NCI-H146 treated with DMSO at 0.1 percent for 48 hours (cell line): ENCODE measurements around the gene LBR.

Experiments used
- DNase-seq: peaks from one replicate; lab custom pipeline; 2025; ENCODE audit not compliant: unreplicated experiment; lab: John Stamatoyannopoulos, UW

Gene LBR

DNA sequence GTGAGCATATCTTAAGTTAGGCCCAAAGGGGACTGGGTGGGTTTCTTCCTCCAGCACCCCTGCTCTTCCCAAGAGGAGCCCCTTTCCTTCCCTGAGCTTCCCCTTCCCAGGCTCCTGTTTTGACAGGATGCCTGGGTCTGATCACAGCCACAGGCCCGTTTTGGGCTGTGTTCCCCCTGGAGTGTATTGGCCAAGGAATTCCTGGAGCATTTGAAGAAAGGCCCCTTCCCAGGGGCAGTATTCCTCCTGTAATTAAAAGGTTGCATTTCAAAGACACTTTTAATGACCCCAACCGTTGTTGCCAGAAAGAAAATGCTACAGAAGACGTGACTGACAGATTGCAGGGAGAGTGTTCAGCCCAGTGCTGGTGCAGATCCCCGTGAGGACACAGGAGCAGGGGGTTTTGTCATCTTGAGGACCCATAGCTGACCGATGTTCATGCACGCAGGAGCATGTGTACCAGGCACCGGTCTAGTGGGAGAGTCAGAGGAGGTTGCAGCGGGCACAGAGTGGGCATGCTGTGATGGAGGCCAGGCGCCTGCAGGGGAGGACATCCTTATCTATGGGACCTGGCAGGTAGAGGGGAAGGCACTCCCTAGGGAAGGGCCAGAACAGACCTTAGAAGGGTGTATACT lies 19.3 kb upstream of the LBR start:
- DNase-seq = no peak

GRCh38 chr1:225446595-225446960 lies 18.7 kb upstream of the LBR start:
- DNase-seq = no peak

DNA sequence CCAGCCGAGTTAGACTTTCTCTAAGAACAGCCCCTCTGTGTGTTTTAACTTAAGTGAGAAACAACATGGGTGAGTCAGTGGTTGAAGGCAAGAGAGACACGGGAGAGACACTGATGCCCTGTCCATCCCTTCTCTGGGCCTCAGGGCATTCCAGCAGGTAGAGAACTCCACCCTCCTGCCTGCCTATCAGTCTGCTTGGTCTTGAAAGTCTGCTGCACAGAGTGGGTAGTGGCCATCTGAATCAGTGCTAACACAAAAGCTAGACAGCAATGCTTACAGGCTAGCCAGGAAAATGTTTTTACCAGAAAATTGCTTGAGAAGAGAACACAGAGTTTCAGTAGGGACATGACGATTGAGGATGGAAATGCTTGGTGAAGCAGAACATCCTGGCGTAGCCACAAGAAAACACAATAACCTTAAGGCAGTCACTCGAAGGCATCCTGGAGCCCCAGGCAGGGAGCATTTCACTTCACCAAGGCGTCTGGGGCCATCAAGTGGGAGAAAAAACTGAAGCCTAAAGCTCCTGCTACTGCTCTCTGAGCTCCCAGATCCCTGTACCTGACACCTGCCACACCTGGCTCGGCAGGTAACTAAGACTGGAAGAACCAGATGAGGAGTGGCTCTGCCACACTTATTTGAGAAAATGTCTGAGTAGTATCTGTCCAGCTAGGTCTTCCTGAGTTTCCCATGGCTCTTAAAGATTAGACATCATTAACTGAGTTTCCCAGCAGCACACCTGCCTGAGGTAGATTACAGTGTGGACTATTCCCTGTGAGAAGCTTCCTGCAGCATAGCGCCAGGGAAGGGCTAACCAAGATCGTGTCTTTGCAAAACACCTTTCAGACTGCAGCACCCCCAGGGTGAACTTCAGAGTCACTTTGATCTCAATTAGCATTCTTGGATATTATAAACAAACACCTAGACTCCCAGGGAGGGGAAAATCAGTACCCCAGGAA lies 18.1 kb upstream of the LBR start:
- peak; percentile 46 for DNase-seq

GRCh38 chr1:225442123-225442505 lies 14.3 kb upstream of the LBR start:
- DNase-seq = no peak

- no peak for DNase-seq
These were observed 13.7 kb upstream of the LBR start for GRCh38 chr1:225441314-225442122.

DNA sequence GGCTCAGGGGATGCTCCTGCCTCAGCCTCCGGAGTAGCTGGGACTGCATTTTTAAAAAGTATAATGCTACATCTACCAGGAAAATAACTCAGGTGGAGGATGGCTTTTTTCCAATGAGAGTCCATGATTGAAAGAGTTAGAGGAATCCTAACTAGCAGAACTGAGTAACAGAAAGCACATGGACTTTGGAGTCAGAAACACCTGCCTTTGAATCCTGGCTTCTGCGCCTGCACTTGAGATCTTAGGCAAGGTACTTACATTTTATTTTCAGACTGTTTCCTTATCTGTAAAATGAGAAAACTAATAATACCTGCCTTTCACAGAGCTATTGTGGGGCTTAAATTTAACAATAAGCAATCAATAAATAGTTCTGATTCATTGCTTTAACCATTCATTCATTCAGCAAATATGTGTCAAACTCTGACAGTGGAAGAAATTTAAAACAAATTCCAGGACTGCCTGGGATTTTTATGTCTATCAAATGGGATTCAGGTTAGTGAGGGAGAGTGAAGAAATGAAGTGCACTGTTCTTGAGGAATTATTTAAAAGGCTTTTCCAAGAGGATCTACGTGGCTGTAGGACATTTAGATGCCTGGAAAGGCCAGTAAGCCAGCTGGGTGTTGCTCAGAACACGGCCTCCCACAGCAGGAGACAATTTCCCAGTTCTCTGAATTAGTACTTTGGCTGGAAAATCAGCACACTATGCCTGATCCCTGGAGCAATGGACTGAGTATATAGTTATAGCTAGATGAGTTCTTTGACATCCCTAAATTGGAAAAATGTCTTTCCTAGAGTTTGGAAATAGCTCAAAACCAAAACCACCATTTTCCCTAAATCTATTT lies 12.8 kb upstream of the LBR start:
- no peak for DNase-seq

GRCh38 chr1:225437710-225438437 lies 10.0 kb upstream of the LBR start:
- DNase-seq = no peak

GRCh38 chr1:225435957-225436392 lies 8.1 kb upstream of the LBR start:
- DNase-seq = no peak

GRCh38 chr1:225435487-225435886 lies 7.6 kb upstream of the LBR start:
- no peak for DNase-seq

DNA sequence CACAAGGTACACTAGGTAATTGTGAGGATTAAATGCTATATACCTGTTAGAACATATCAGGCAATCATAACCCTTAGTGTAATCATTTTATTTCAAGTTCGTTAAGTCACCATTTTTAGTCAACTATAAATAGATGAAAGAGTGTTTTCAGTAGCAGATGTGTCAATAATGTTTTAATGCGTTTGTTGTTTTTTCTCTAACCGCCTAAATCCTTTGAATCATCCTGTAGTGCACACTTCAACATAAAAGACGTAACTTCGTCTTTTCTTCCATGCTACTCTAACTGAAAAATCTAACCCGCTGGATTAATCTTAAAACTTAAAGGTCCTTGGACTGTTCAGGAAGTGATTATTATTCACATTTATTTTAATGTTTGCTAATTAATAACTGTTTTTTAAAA lies 7.2 kb upstream of the LBR start:
- no peak for DNase-seq

- no peak for DNase-seq
These were observed 6.2 kb upstream of the LBR start for GRCh38 chr1:225434046-225434445.

- DNase-seq = no peak
These were observed 3.4 kb upstream of the LBR start for GRCh38 chr1:225431081-225431863.

GRCh38 chr1:225430301-225430700 lies 2.5 kb upstream of the LBR start:
- no peak for DNase-seq

GRCh38 chr1:225428881-225429455 lies 1.1 kb upstream of the LBR start:
- no peak for DNase-seq

GRCh38 chr1:225428068-225428880 lies 436 bp upstream of the LBR start:
- peak; percentile 79 for DNase-seq

DNA sequence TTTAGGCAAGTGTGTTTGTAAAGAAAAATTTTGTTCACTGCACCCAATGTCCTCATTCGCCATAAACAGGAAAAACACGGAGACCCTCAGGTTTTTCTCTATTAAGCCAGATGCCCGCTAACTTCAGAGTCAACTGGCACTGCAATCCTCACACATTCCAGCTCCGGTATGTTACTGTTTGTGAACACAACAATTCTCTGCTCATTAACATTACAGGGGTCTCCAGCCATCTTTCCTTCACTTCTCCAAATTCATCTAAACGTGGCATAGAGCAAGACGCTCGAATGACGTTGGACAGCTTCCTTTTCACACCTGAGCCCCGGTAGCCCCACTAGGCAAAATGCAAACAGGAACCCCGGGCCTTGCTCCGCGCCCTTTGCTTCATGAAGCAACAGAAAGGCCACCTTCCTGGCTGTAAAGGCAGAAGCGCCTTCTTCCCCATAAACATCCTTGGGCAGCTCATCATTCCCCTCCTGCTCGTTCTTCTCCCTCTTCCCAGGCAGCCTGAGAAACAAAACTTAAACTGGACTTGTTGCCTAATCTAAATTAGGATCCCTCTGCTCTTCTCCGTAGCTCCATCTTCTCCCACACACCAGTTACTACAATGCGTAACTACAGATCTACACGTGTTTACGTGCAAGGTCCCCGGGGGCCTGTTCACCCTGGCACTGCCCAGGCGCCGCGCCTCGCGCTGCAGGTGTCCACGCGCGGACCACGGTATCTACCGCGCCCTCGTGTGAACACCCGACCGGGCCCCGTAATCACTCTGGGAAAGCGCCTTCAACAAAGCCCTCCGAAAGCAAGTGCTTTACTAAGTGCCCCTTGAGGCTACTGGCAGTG lies 1.2 kb downstream of the LBR start:
- no peak for DNase-seq

DNA sequence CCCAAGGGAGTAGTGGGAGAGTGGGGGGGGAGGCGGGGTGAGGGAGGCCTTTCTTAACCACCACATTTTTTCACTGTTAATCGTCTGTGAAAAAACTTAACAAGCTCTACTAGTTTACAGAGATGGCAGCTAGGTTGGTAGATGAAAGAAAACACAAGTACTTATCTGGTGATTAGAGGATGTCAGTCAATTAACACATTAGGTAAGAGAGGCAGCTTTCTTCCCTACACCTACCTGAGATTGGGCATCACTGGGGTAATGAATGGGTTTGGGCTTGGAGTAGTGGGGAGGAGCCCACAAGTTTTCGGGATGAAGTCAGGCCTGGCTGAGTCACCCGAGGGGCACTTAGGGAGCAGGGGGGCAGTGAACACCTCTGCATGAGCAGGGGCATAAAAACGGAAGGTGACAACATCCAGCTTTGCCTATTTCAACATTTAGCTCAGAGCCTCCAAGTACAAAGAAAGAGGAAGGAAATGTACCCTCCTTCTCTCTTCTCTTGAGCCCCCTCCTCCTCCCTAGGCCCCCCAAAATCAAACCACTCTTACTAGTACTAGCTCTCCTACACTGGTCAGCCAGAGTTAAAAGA lies 2.5 kb downstream of the LBR start:
- DNase-seq = no peak
